K562 (cell line): Measurements from ENCODE around the gene RBP3. TPM values are rescaled to one million over a fixed set of nuclear protein-coding genes. Genes with fewer than 3 reads are reported as not detected.

Source experiments
- ATAC-seq: fragments of 200-7000 bp; cut with Tn5 transposase; 3 replicates; pipeline ENCODE4 v1.9.1; 2020; ENCODE audit warnings: moderate library complexity
- BruUV-seq: library from RNA; stranded (reverse); fragments of 400-500 nt; replicated peaks from 2 replicates; lab custom pipeline; 2021; lab: Mats Ljungman, UMichigan
- CTCF ChIA-PET: fragments of 300-600 bp; formaldehyde crosslinking; extraction: SDS; loops from one replicate; lab custom pipeline; 2021; ENCODE audit warnings: low intra/inter-chr PET ratio; lab: Yijun Ruan, JAX
- POLR2A ChIA-PET: fragments of 300-600, 350-650 bp; sonication (Branson Sonifier 250); formaldehyde crosslinking; extraction: SDS; loops from one replicate; lab custom pipeline; 2021; ENCODE audit warnings: antibody characterized with exemption, inconsistent platforms; lab: Yijun Ruan, JAX
- DNase-seq, 4 experiments: peaks; one replicate each; pipeline versions ENCODE4 v3.0.0 to v3.0.0-alpha.2; 2011 to 2018; ENCODE audit warnings: low spot score in 3 of 4, mixed read lengths in 3 of 4; ENCODE audit errors: extremely low read depth in 1 of 4
- FAIRE-seq: peaks from 2 replicates; lab custom pipeline; 2011; peaks lifted over from hg19 to GRCh38; lab: Jason Lieb, UNC
- H2AFZ ChIP-seq: 2 replicates; pipeline ENCODE4 v1.6.0; 2011; ENCODE audit warnings: low read depth, low read length, control low read depth, inconsistent platforms
- H3K27ac ChIP-seq: fragments of 200-600 bp; 3 replicates; pipeline ENCODE4 v1.8.0; 2011; ENCODE audit warnings: low read depth, mild to moderate bottlenecking, control low read depth, inconsistent platforms, low read length, moderate library complexity, mixed read lengths; ENCODE audit errors: extremely low read depth
- H3K27me3 ChIP-seq, 2 experiments: fragments of 300-600 bp in 1 of 2; 2 replicates in 1 of 2; 3 replicates in 1 of 2; pipeline versions ENCODE4 v1.6.0 to v1.8.0; 2011; ENCODE audit warnings: inconsistent platforms in 2 of 2, low read length in 2 of 2, mild to moderate bottlenecking in 1 of 2, mixed read lengths in 1 of 2, moderate library complexity in 1 of 2; ENCODE audit not compliant: control insufficient read depth in 2 of 2, insufficient read depth in 2 of 2
- H3K36me3 ChIP-seq: fragments of 300-600 bp; 3 replicates; pipeline ENCODE4 v1.8.0; 2011; ENCODE audit warnings: mild to moderate bottlenecking, low read length, inconsistent platforms; ENCODE audit not compliant: control insufficient read depth, insufficient read depth
- H3K4me1 ChIP-seq, 2 experiments: fragments of 200-600 bp in 1 of 2; replicated peaks in 1 of 2; 2 replicates in 1 of 2; 3 replicates in 1 of 2; pipeline versions ENCODE4 v1.5.1 to v1.8.0; 2011; ENCODE audit warnings: inconsistent platforms in 2 of 2, low read length in 2 of 2, mild to moderate bottlenecking in 1 of 2, mixed read lengths in 1 of 2, moderate library complexity in 1 of 2; ENCODE audit not compliant: control insufficient read depth in 2 of 2, insufficient read depth in 2 of 2
- H3K4me2 ChIP-seq: 2 replicates; pipeline ENCODE4 v1.6.1; 2011; ENCODE audit warnings: low read length, control low read depth, inconsistent platforms, mixed read lengths; ENCODE audit not compliant: insufficient read depth
- H3K4me3 ChIP-seq: fragments of 200-600 bp; sonication (generic), shearing (Covaris generic); 2 replicates; pipeline ENCODE4 v1.5.1; 2016; ENCODE audit warnings: control low read depth, inconsistent platforms
- H3K79me2 ChIP-seq: fragments of 200-600 bp; 3 replicates; pipeline ENCODE4 v1.8.0; 2011; ENCODE audit warnings: low read length, inconsistent platforms; ENCODE audit not compliant: control insufficient read depth, insufficient read depth
- H3K9ac ChIP-seq, 2 experiments: 2 replicates each; pipeline versions ENCODE4 v1.6.0 to v1.6.1; 2011; ENCODE audit warnings: low read depth in 2 of 2, low read length in 2 of 2, control low read depth in 1 of 2, inconsistent platforms in 1 of 2, mild to moderate bottlenecking in 1 of 2, mixed read lengths in 1 of 2; ENCODE audit not compliant: insufficient read depth in 1 of 2
- H3K9me1 ChIP-seq: one replicate; pipeline ENCODE4 v1.6.0; 2011; ENCODE audit warnings: inconsistent platforms, mild to moderate bottlenecking, low read length, moderate library complexity; ENCODE audit not compliant: control insufficient read depth, insufficient read depth
- H3K9me3 ChIP-seq: replicated peaks from 2 replicates; pipeline ENCODE4 v1.5.1; 2011; ENCODE audit warnings: low read depth, low read length, inconsistent platforms; ENCODE audit not compliant: control insufficient read depth, insufficient read depth
- H4K20me1 ChIP-seq: replicated peaks from 2 replicates; pipeline ENCODE4 v1.6.1; 2011; ENCODE audit warnings: low read length, inconsistent platforms, mixed read lengths; ENCODE audit not compliant: control insufficient read depth, insufficient read depth
- BMI1 ChIP-seq: fragments of 150-350 bp; IDR thresholded peaks from 2 replicates; pipeline ENCODE4 v1.6.1; 2014; ENCODE audit warnings: low read length
- KDM2B ChIP-seq: fragments of 250-450 bp; sonication (Bioruptor Pico); IDR thresholded peaks from 2 replicates; pipeline ENCODE4 v1.8.0; 2021; ENCODE audit warnings: mild to moderate bottlenecking, moderate library complexity
- MED1 ChIP-seq: sonication (generic); formaldehyde crosslinking; IDR thresholded peaks from 2 replicates; pipeline ENCODE4 v1.8.1; 2023; ENCODE audit warnings: missing genetic modification reagents, borderline replicate concordance
- NCOA1 ChIP-seq: fragments of 450-650 bp; IDR thresholded peaks from 2 replicates; pipeline ENCODE4 v1.6.1; 2016; ENCODE audit warnings: low read depth
- NEUROD1 ChIP-seq: fragments of 150-350 bp; IDR thresholded peaks from 2 replicates; pipeline ENCODE4 v1.6.1; 2014; ENCODE audit warnings: borderline replicate concordance, low read length, low read depth; ENCODE audit not compliant: partially characterized antibody
- POLR2H ChIP-seq: IDR thresholded peaks from 2 replicates; pipeline ENCODE4 v1.6.1; 2016; ENCODE audit warnings: missing genetic modification characterization, low read depth, mild to moderate bottlenecking, control low read depth, missing compliant biosample characterization, moderate library complexity
- PRMT5 ChIP-seq: sonication (generic); formaldehyde crosslinking; IDR thresholded peaks from 2 replicates; pipeline ENCODE4 v1.5.0; 2020; ENCODE audit warnings: missing genetic modification reagents
- RBM14 ChIP-seq: fragments of 200-400 bp; formaldehyde crosslinking; IDR thresholded peaks from 2 replicates; pipeline ENCODE4 v1.6.1; 2018; ENCODE audit warnings: low read depth, mild to moderate bottlenecking, low read length, moderate library complexity, borderline replicate concordance; ENCODE audit not compliant: insufficient read depth
- RBM34 ChIP-seq: fragments of 200-400 bp; formaldehyde crosslinking; IDR thresholded peaks from 2 replicates; pipeline ENCODE4 v1.6.1; 2018; ENCODE audit warnings: low read length, borderline replicate concordance; ENCODE audit not compliant: insufficient read depth
- RHOXF2B ChIP-seq: fragments of 250-450 bp; sonication (Bioruptor Pico); conservative IDR thresholded peaks from 2 replicates; pipeline ENCODE4 v1.5.1; 2021
- SIX5 ChIP-seq, 2 experiments: IDR thresholded peaks; 2 replicates each; pipeline ENCODE4 v1.6.1; 2011; ENCODE audit warnings: low read length in 2 of 2, borderline replicate concordance in 1 of 2, low read depth in 1 of 2, mild to moderate bottlenecking in 1 of 2, moderate library complexity in 1 of 2; ENCODE audit not compliant: insufficient read depth in 1 of 2
- SNAPC5 ChIP-seq: fragments of 250-450 bp; sonication (Bioruptor Pico); IDR thresholded peaks from 2 replicates; pipeline ENCODE4 v1.8.0; 2021; ENCODE audit warnings: moderate library complexity, mild to moderate bottlenecking, inconsistent platforms
- XRCC3 ChIP-seq: fragments of 450-650 bp; IDR thresholded peaks from 2 replicates; pipeline ENCODE4 v1.6.1; 2017; ENCODE audit warnings: mild to moderate bottlenecking, moderate library complexity
- ZBED1 ChIP-seq: IDR thresholded peaks from 2 replicates; pipeline ENCODE4 v1.6.1; 2014
- ZFPM2 ChIP-seq: fragments of 250-450 bp; sonication (Bioruptor Pico); IDR thresholded peaks from 2 replicates; pipeline ENCODE4 v1.5.1; 2022; ENCODE audit warnings: mild to moderate bottlenecking
- ZNF184 ChIP-seq: sonication (generic); formaldehyde crosslinking; IDR thresholded peaks from 2 replicates; pipeline ENCODE4 v1.5.0; 2020; ENCODE audit warnings: missing genetic modification reagents
- ZNF445 ChIP-seq: fragments of 250-450 bp; sonication (Bioruptor Pico); IDR thresholded peaks from 2 replicates; pipeline ENCODE4 v1.4.0; 2020; ENCODE audit warnings: low read depth, mild to moderate bottlenecking, moderate library complexity
- ZNF551 ChIP-seq: fragments of 250-450 bp; sonication (Bioruptor Pico); IDR thresholded peaks from 2 replicates; pipeline ENCODE4 v1.5.0; 2021; ENCODE audit warnings: mild to moderate bottlenecking, moderate library complexity
- WGBS: fragments of 100-300 bp; shearing (Covaris generic); methylation state at CpG from one replicate; pipeline ENCODE4 v1.1.6; 2016; ENCODE audit warnings: low coverage, mixed read lengths; ENCODE audit not compliant: insufficient coverage; ENCODE audit errors: missing lambda C conversion rate; 5-methylcytosine and 5-hydroxymethylcytosine counted together
- in situ Hi-C: fragments of 300-500 bp; cut with MboI; formaldehyde crosslinking; loops from 4 replicates; pipeline ENCODE4 v1.15.0; 2018; ENCODE audit warnings: inconsistent platforms, mixed read lengths
- intact Hi-C: fragments of 100-400 bp; cut with micrococcal nuclease; formaldehyde crosslinking; loops from 2 replicates; pipeline ENCODE4 v1.14.2; 2022
- polyA plus RNA-seq, 8 experiments: library from polyadenylated mRNA; depleted of rRNA in 4 of 8; stranded (reverse) in 5 of 8; unstranded in 3 of 8; fragments of >200 nt; fragmentation: Nextera tagmentation in 2 of 8; fragmentation: Illumina TruSeq in 1 of 8; extraction: Ambion mirVana in 2 of 8; extraction: Trizol in 1 of 8; gene quantifications; 2 replicates each; pipeline versions ENCODE4 v1.2.1 to v1.2.3, GENCODE V29; 2011 to 2014; ENCODE audit warnings: inconsistent platforms in 1 of 8, missing spikeins in 1 of 8
- total RNA-seq, 7 experiments: library from RNA; depleted of rRNA in 6 of 7; stranded (reverse); fragments of >200 nt in 6 of 7; fragmentation: Illumina TruSeq in 2 of 7; extraction: Trizol in 2 of 7; gene quantifications; 2 replicates each; pipeline versions ENCODE4 v1.2.1 to v1.2.3, GENCODE V29; 2011 to 2021; ENCODE audit warnings: low replicate concordance in 1 of 7
- TF ChIP-seq, protein P1 (sequence below): sonication (generic); formaldehyde crosslinking; IDR thresholded peaks from 2 replicates; pipeline ENCODE4 v1.8.0; 2022; ENCODE audit warnings: mild to moderate bottlenecking, missing genetic modification reagents, borderline replicate concordance

RBP3 gene
- total and polyA plus RNA-seq, 9 of the 15 experiments (the other 6 are each of a cell fraction or from before 2014, with no cell fraction given): not detected

GRCh38 chr10:47379445-47379785 lies 31.3 kb downstream of the RBP3 start:
- Histone ChIP-seq H3K9ac (no peak overlapping the region), H3K79me2 (no peaks in the 10 kb centered on the region), H3K27me3 (peaks cover 38 to 79% of the 10 kb centered on the region in 2 experiments), H3K4me1 (peaks cover 0 to 10% of the 10 kb centered on the region in 2 experiments; a peak in 3 of 5 replicates), H2AFZ (no peak overlapping the region), H4K20me1 (0 out of 2 replicates have a peak, but pooled peaks cover 9% of the 10 kb centered on the region), H3K4me3 (no peak overlapping the region), H3K36me3 (no peaks in the 10 kb centered on the region), H3K9me3 (no peaks in the 10 kb centered on the region), H3K27ac (no peak overlapping the region), H3K4me2 (no peak overlapping the region), H3K9me1 (no peaks in the 10 kb centered on the region)
- ChIA-PET POLR2A (interaction anchor here (1.0 to 1.3 kb wide), 3 partner anchors 12 to 1096 kb away, joined by 3 to 7 read pairs (median 4); partner anchors contain the start of gene RBP3), CTCF (no interaction called here)
- TF ChIP-seq KDM2B (CRISPR knock-in tag) (no peak), POLR2H (tag) (no peak), ZNF184 (CRISPR knock-in tag) (no peak), BMI1 (no peak), NCOA1 (no peak), PRMT5 (no peak), RBM34 (no peak), SNAPC5 (no peak), RBM14 (no peak), ZNF445 (CRISPR knock-in tag) (no peak), MED1 (CRISPR knock-in tag) (no peak), SIX5 (IDR thresholded peaks at IDR 0.05; ENCODE audit: borderline replicate concordance in 1 of 2, insufficient read depth in 1 of 2, low read depth in 1 of 2, low read length in 2 of 2) (no peak), ZNF551 (CRISPR knock-in tag) (no peak), NEUROD1 (no peak), ZBED1 (no peak), ZFPM2 (no peak), XRCC3 (no peak), RHOXF2B (CRISPR knock-in tag) (no peak)
- TF ChIP-seq, protein P1, sequence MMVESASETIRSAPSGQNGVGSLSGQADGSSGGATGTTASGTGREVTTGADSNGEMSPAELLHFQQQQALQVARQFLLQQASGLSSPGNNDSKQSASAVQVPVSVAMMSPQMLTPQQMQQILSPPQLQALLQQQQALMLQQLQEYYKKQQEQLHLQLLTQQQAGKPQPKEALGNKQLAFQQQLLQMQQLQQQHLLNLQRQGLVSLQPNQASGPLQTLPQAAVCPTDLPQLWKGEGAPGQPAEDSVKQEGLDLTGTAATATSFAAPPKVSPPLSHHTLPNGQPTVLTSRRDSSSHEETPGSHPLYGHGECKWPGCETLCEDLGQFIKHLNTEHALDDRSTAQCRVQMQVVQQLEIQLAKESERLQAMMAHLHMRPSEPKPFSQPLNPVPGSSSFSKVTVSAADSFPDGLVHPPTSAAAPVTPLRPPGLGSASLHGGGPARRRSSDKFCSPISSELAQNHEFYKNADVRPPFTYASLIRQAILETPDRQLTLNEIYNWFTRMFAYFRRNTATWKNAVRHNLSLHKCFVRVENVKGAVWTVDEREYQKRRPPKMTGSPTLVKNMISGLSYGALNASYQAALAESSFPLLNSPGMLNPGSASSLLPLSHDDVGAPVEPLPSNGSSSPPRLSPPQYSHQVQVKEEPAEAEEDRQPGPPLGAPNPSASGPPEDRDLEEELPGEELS (CRISPR knock-in tag): no peak
- ATAC-seq: no peak
- 0% methylated on average over 7 of the region's 7 CpGs for WGBS
- in situ Hi-C loops (no loop called here), intact Hi-C loops (no loop called here)
- no peak for DNase-seq
- FAIRE-seq: no peak
- BruUV-seq: no TSS peak
